BLaER1 treated with 17β-estradiol and CSF1 and Interleukin-3, amounts not matched to agents 10 nM and 100 nM (cell line): ENCODE results near the gene CPT1C.

Experiments used
- H3K27ac ChIP-seq, 11 experiments: shearing (Covaris generic); formaldehyde crosslinking; 2 replicates each; pipeline ENCODE4 v1.8.1; 2022
- H3K27me3 ChIP-seq, 11 experiments: shearing (Covaris generic); formaldehyde crosslinking; 2 replicates each; pipeline ENCODE4 v1.8.1; 2022
- H3K36me3 ChIP-seq, 11 experiments: shearing (Covaris generic); formaldehyde crosslinking; 2 replicates each; pipeline ENCODE4 v1.8.1; 2022
- H3K4me1 ChIP-seq, 10 experiments: shearing (Covaris generic); formaldehyde crosslinking; 2 replicates each; pipeline ENCODE4 v1.8.1; 2022
- H3K4me2 ChIP-seq, 11 experiments: shearing (Covaris generic); formaldehyde crosslinking; 2 replicates each; pipeline ENCODE4 v1.8.1; 2022
- H3K4me3 ChIP-seq, 10 experiments: shearing (Covaris generic); formaldehyde crosslinking; 2 replicates each; pipeline ENCODE4 v1.8.1; 2022
- H3K9ac ChIP-seq, 11 experiments: shearing (Covaris generic); formaldehyde crosslinking; 2 replicates each; pipeline ENCODE4 v1.8.1; 2022
- H3K9me3 ChIP-seq, 11 experiments: shearing (Covaris generic); formaldehyde crosslinking; replicated peaks in 1 of 11; 2 replicates each; pipeline ENCODE4 v1.8.1; 2022
- H4K20me1 ChIP-seq, 11 experiments: shearing (Covaris generic); formaldehyde crosslinking; 2 replicates each; pipeline ENCODE4 v1.8.1; 2022
- Cebpa-rat ChIP-seq, 11 experiments: shearing (Covaris generic); IDR thresholded peaks; 2 replicates each; pipeline ENCODE4 v1.8.1; 2022

Gene CPT1C

GRCh38 chr19:49665036-49665350 lies 25.9 kb upstream of the CPT1C start:
- TF ChIP-seq Cebpa-rat (IDR thresholded peaks at IDR 0.05) = no peak
- Histone ChIP-seq H3K36me3 (peaks cover 30 to 63% (median 57%) of the 10 kb centered on the region in 11 experiments), H3K4me1 (peaks cover 27 to 52% (median 31%) of the 10 kb centered on the region in 10 experiments)

GRCh38 chr19:49665351-49666119 lies 25.4 kb upstream of the CPT1C start, which contains the start of the genes BCL2L12 and IRF3:
Gene BCL2L12, plus strand, starts transcription at chr19:49665933. Its CDS starts 760 bp downstream, at chr19:49666693.
Gene IRF3, minus strand, starts transcription at chr19:49665857. Its CDS starts 1,019 bp downstream, at chr19:49664838.
- Histone ChIP-seq H3K36me3 (peaks cover 30 to 63% (median 57%) of the 10 kb centered on the region in 11 experiments), H3K4me3 (peak within 1 kb of the TSS; percentile 78 to 99 (median 86)), H4K20me1 (peaks cover 14 to 68% (median 35%) of the 10 kb centered on the region in 11 experiments; a peak in 20 of 22 replicates), H3K4me1 (peaks cover 27 to 54% (median 31%) of the 10 kb centered on the region in 10 experiments), H3K9ac (peak within 1 kb of the TSS; percentile 81 to 90 (median 87)), H3K27ac (peak within 1 kb of the TSS; percentile 68 to 83 (median 76)), H3K4me2 (peak within 1 kb of the TSS; percentile 90 to 99 (median 98)), H3K9me3 (no peaks in the 10 kb centered on the region), H3K27me3 (no peaks in the 10 kb centered on the region)
- TF ChIP-seq Cebpa-rat (IDR thresholded peaks at IDR 0.05) = no peak

More at GRCh38 chr19:49665036-49665350, 25.9 kb upstream of the CPT1C start:
- Histone ChIP-seq H3K27me3 (no peaks in the 10 kb centered on the region), H3K9me3 (no peaks in the 10 kb centered on the region), H4K20me1 (peaks cover 19 to 69% (median 40%) of the 10 kb centered on the region in 11 experiments; a peak in 20 of 22 replicates), H3K4me3 (peak overlapping the region; percentile 78 to 99 (median 86)), H3K27ac (peak overlapping the region; percentile 33 to 83 (median 76); a peak in 21 of 22 replicates), H3K4me2 (peak overlapping the region; percentile 89 to 99 (median 98)), H3K9ac (peak overlapping the region; percentile 81 to 90 (median 87))

GRCh38 chr19:49666120-49666444 lies 24.8 kb upstream of the CPT1C start:
- H3K27me3 ChIP-seq = no peaks in the 10 kb centered on the region
- H3K4me3 ChIP-seq = peak overlapping the region; percentile 78 to 99 (median 86)
- peak overlapping the region; percentile 90 to 99 (median 98) for H3K4me2 ChIP-seq
- peaks cover 27 to 55% (median 31%) of the 10 kb centered on the region in 10 experiments for H3K4me1 ChIP-seq
- H3K9ac ChIP-seq = peak overlapping the region; percentile 81 to 90 (median 87)
- TF ChIP-seq Cebpa-rat (IDR thresholded peaks at IDR 0.05) = no peak
- no peaks in the 10 kb centered on the region for H3K9me3 ChIP-seq
- peak overlapping the region; percentile 68 to 83 (median 76) for H3K27ac ChIP-seq
- H4K20me1 ChIP-seq = peaks cover 13 to 64% (median 33%) of the 10 kb centered on the region in 11 experiments; a peak in 20 of 22 replicates
- peaks cover 29 to 63% (median 56%) of the 10 kb centered on the region in 11 experiments for H3K36me3 ChIP-seq

- Histone ChIP-seq H3K4me3 (peak overlapping the region in 8 of 10 experiments; percentile 78 to 95 (median 84); a peak in 9 of 20 replicates), H3K4me1 (peaks cover 37 to 68% (median 41%) of the 10 kb centered on the region in 10 experiments), H4K20me1 (peaks cover 13 to 51% (median 22%) of the 10 kb centered on the region in 11 experiments; a peak in 20 of 22 replicates), H3K27me3 (no peaks in the 10 kb centered on the region), H3K9me3 (no peaks in the 10 kb centered on the region), H3K36me3 (peaks cover 15 to 58% (median 44%) of the 10 kb centered on the region in 11 experiments), H3K9ac (peak overlapping the region; percentile 81 to 90 (median 87); a peak in 19 of 22 replicates), H3K27ac (peak overlapping the region in 6 of 11 experiments; percentile 71 to 83 (median 78); a peak in 6 of 22 replicates), H3K4me2 (peak overlapping the region; percentile 90 to 99 (median 98); a peak in 21 of 22 replicates)
- TF ChIP-seq Cebpa-rat (IDR thresholded peaks at IDR 0.05) = no peak
Measured at GRCh38 chr19:49667473-49667872, 23.4 kb upstream of the CPT1C start.

- Histone ChIP-seq H3K36me3 (peaks cover 9 to 61% (median 39%) of the 10 kb centered on the region in 11 experiments; a peak in 20 of 22 replicates), H3K27me3 (no peaks in the 10 kb centered on the region), H3K4me3 (no peak overlapping the region), H3K4me2 (peak overlapping the region in 2 of 11 experiments; percentile 12 to 40; a peak in 3 of 22 replicates), H3K27ac (no peak overlapping the region), H3K9ac (peak overlapping the region in 2 of 11 experiments; percentile 7 to 21; a peak in 1 of 22 replicates), H3K4me1 (peaks cover 32 to 64% (median 41%) of the 10 kb centered on the region in 10 experiments), H3K9me3 (no peaks in the 10 kb centered on the region), H4K20me1 (peaks cover 0 to 32% (median 1%) of the 10 kb centered on the region in 11 experiments; a peak in 7 of 22 replicates)
- TF ChIP-seq Cebpa-rat (IDR thresholded peaks at IDR 0.05) = no peak
Measured at GRCh38 chr19:49669516-49669915, 21.4 kb upstream of the CPT1C start.

- Histone ChIP-seq H3K27ac (peak overlapping the region in 7 of 11 experiments; percentile 20 to 39 (median 32); a peak in 9 of 22 replicates), H3K9ac (peak overlapping the region; percentile 11 to 64 (median 51); a peak in 17 of 22 replicates), H3K4me2 (peak overlapping the region; percentile 45 to 76 (median 57); a peak in 20 of 22 replicates), H3K36me3 (peaks cover 9 to 61% (median 38%) of the 10 kb centered on the region in 11 experiments; a peak in 20 of 22 replicates), H3K27me3 (no peaks in the 10 kb centered on the region), H3K4me3 (no peak overlapping the region), H3K9me3 (no peaks in the 10 kb centered on the region), H4K20me1 (peaks cover 0 to 13% (median 0%) of the 10 kb centered on the region in 11 experiments; a peak in 5 of 22 replicates), H3K4me1 (peaks cover 20 to 69% (median 43%) of the 10 kb centered on the region in 10 experiments)
- TF ChIP-seq Cebpa-rat (IDR thresholded peaks at IDR 0.05) = no peak
Measured at GRCh38 chr19:49672131-49672919, 18.6 kb upstream of the CPT1C start.

GRCh38 chr19:49676136-49676783 lies 14.7 kb upstream of the CPT1C start:
- Histone ChIP-seq H4K20me1 (peaks cover 16 to 45% (median 36%) of the 10 kb centered on the region in 11 experiments; a peak in 21 of 22 replicates), H3K4me1 (peaks cover 38 to 72% (median 67%) of the 10 kb centered on the region in 10 experiments), H3K36me3 (peaks cover 4 to 36% (median 15%) of the 10 kb centered on the region in 11 experiments), H3K9me3 (no peaks in the 10 kb centered on the region), H3K9ac (peak overlapping the region; percentile 94 to 100 (median 100)), H3K4me2 (peak overlapping the region; percentile 69 to 85 (median 79)), H3K27ac (peak overlapping the region; percentile 93 to 100 (median 99)), H3K27me3 (no peaks in the 10 kb centered on the region), H3K4me3 (peak overlapping the region; percentile 40 to 68 (median 58))
- TF ChIP-seq Cebpa-rat (IDR thresholded peaks at IDR 0.05) = no peak
